Lung (tissue), 12 donors: Measurements from ENCODE around the gene RHOV. TPM values are rescaled to one million over a fixed set of nuclear protein-coding genes. Genes with fewer than 3 reads are reported as not detected.
A peak's percentile ranks its signal among the peaks of the same experiment; 100 is the strongest.

Source experiments
- ATAC-seq: fragments of 200-7000 bp; cut with Tn5 transposase; one replicate; pipeline ENCODE4 v1.9.1; 2020; ENCODE audit warnings: moderate number of reproducible peaks; ENCODE audit not compliant: insufficient read depth, low FRiP score
- DNase-seq, 3 donors: peaks; one replicate each; pipeline ENCODE4 v3.0.0-alpha.2; 2013 to 2017
- H3K27ac ChIP-seq, 2 donors: one replicate each; pipeline ENCODE4 v1.5.1; 2013; ENCODE audit warnings: mild to moderate bottlenecking in 2 of 2, moderate library complexity in 2 of 2, control low read depth in 1 of 2, inconsistent platforms in 1 of 2, low read depth in 1 of 2, low read length in 1 of 2
- H3K27me3 ChIP-seq, 3 donors: one replicate each; pipeline ENCODE4 v1.5.1; 2013; ENCODE audit warnings: low read length in 2 of 3; ENCODE audit not compliant: control insufficient read depth in 3 of 3, insufficient read depth in 3 of 3
- H3K36me3 ChIP-seq, 4 donors: one replicate each; pipeline ENCODE4 v1.5.1; 2013; ENCODE audit warnings: low read length in 4 of 4, mild to moderate bottlenecking in 1 of 4, moderate library complexity in 1 of 4; ENCODE audit not compliant: control insufficient read depth in 4 of 4, insufficient read depth in 4 of 4
- H3K4me1 ChIP-seq, 5 donors: one replicate each; pipeline ENCODE4 v1.5.1; 2013; ENCODE audit warnings: low read length in 5 of 5, mild to moderate bottlenecking in 2 of 5, moderate library complexity in 1 of 5; ENCODE audit not compliant: control insufficient read depth in 5 of 5, insufficient read depth in 5 of 5
- H3K4me3 ChIP-seq: one replicate; pipeline ENCODE4 v1.5.1; 2013; ENCODE audit warnings: mild to moderate bottlenecking, control low read depth, moderate library complexity
- H3K9ac ChIP-seq, 2 donors: one replicate each; pipeline ENCODE4 v1.5.1; 2013; ENCODE audit warnings: low read length in 2 of 2, control low read depth in 1 of 2; ENCODE audit not compliant: insufficient read depth in 1 of 2
- H3K9me3 ChIP-seq, 4 donors: one replicate each; pipeline ENCODE4 v1.5.1; 2013; ENCODE audit warnings: low read length in 3 of 4, mild to moderate bottlenecking in 1 of 4, moderate library complexity in 1 of 4; ENCODE audit not compliant: control insufficient read depth in 4 of 4, insufficient read depth in 3 of 4
- CTCF ChIP-seq: IDR thresholded peaks from 2 replicates; pipeline ENCODE4 v1.5.1; 2012; ENCODE audit warnings: mild to moderate bottlenecking; ENCODE audit errors: control extremely low read depth, extremely low read depth
- WGBS, 2 donors: extraction: QIAGEN DNeasy Blood & Tissue Kit; methylation state at CpG; one replicate each; pipeline ENCODE4 v1.1.7; 2013; 5-methylcytosine and 5-hydroxymethylcytosine counted together
- polyA plus RNA-seq, 2 donors: library from polyadenylated mRNA; stranded (reverse); fragments of 200-250 nt; gene quantifications; one replicate each; pipeline ENCODE4 v1.2.1, GENCODE V29; 2013
- total RNA-seq, 2 donors: library from RNA; depleted of rRNA in 1 of 2; stranded (reverse); fragments of >200 nt in 1 of 2; gene quantifications; one replicate each; pipeline ENCODE4 v1.2.1, GENCODE V29; 2014 to 2021
- donor health status: control.
- donor health status: control.
- donor health status: Bipolar disorder and iron deficiency.
- donor health status: healthy.
- donor health status: DM: yes; HTN: yes; CAD: no.

The RHOV gene
- total and polyA plus RNA-seq, 4 donors: 2.1 to 8.5 (median 4.3) TPM

GRCh38 chr15:40894681-40895448 lies 20.8 kb upstream of the RHOV start:
- Histone ChIP-seq H3K27me3 (no peaks in the 10 kb centered on the region), H3K36me3 (peaks cover 0 to 18% (median 14%) of the 10 kb centered on the region in 4 donors), H3K9ac (peak overlapping the region; percentile 65 to 79), H3K27ac (peak overlapping the region; percentile 84 to 95), H3K9me3 (no peaks in the 10 kb centered on the region), H3K4me1 (peaks cover 0 to 17% (median 6%) of the 10 kb centered on the region in 5 donors), H3K4me3 (peak overlapping the region; percentile 89)
- DNase-seq (peak; percentile 65 to 78 (median 72)), ATAC-seq (peak; percentile 32)
- TF ChIP-seq CTCF: no peak
- 2% methylated on average over 31 to 33 of the region's 33 CpGs for WGBS, 2 donors

GRCh38 chr15:40893733-40894680 lies 20.0 kb upstream of the RHOV start, which contains the start of gene VPS18:
VPS18 (plus strand) TSS chr15:40894450; CDS start chr15:40894769, 319 bp downstream.
- Histone ChIP-seq H3K27ac (peak within 1 kb of the TSS; percentile 84 to 95), H3K36me3 (peaks cover 0 to 13% (median 8%) of the 10 kb centered on the region in 4 donors), H3K9me3 (no peaks in the 10 kb centered on the region), H3K9ac (peak within 1 kb of the TSS; percentile 65 to 89), H3K27me3 (no peaks in the 10 kb centered on the region), H3K4me3 (peak within 1 kb of the TSS; percentile 89), H3K4me1 (peaks cover 0 to 17% (median 6%) of the 10 kb centered on the region in 5 donors)
- DNase-seq (peak; percentile 98 to 99 (median 99)), ATAC-seq (peak; percentile 98)
- WGBS, 2 donors: 4% methylated on average over 55 of the region's 55 CpGs
- TF ChIP-seq CTCF: peak; percentile 97

GRCh38 chr15:40893019-40893670 lies 19.1 kb upstream of the RHOV start:
- Histone ChIP-seq H3K9me3 (no peaks in the 10 kb centered on the region), H3K9ac (peak overlapping the region in 1 of 2 donors; percentile 89), H3K27ac (no peak overlapping the region), H3K36me3 (peaks cover 0 to 11% (median 3%) of the 10 kb centered on the region in 4 donors), H3K27me3 (no peaks in the 10 kb centered on the region), H3K4me1 (peaks cover 0 to 17% (median 6%) of the 10 kb centered on the region in 5 donors), H3K4me3 (no peak overlapping the region)
- 74 to 76% methylated on average over 21 to 22 of the region's 22 CpGs for WGBS, 2 donors
- TF ChIP-seq CTCF: no peak
- ATAC-seq: no peak
- DNase-seq: no peak
